Testis (tissue), 3 donors: ENCODE results near the gene HNMT. TPM values are rescaled to one million over a fixed set of nuclear protein-coding genes. Genes with fewer than 3 reads are reported as not detected.

Source experiments
- DNase-seq: peaks from one replicate; pipeline ENCODE4 v3.0.0-alpha.2; 2019
- H3K27ac ChIP-seq, 2 donors: fragments of 200-600 bp; sonication (generic); one replicate each; pipeline ENCODE4 v1.5.1; 2019
- H3K27me3 ChIP-seq: fragments of 200-600 bp; sonication (generic); one replicate; pipeline ENCODE4 v1.5.1; 2019
- H3K36me3 ChIP-seq: fragments of 200-600 bp; sonication (generic); one replicate; pipeline ENCODE4 v1.5.1; 2017; ENCODE audit warnings: low read depth; ENCODE audit errors: missing control alignments
- H3K4me1 ChIP-seq: fragments of 200-600 bp; sonication (generic); one replicate; pipeline ENCODE4 v1.5.1; 2019
- H3K4me3 ChIP-seq, 2 donors: fragments of 200-600 bp; sonication (generic); one replicate each; pipeline ENCODE4 v1.5.1; 2017 to 2019
- H3K9me3 ChIP-seq: fragments of 200-600 bp; sonication (generic); one replicate; pipeline ENCODE4 v1.5.1; 2017
- CTCF ChIP-seq, 3 experiments: fragments of 450-650 bp in 2 of 3; fragments of 200-600 bp in 1 of 3; sonication (generic) in 1 of 3; IDR thresholded peaks; one replicate each; pipeline ENCODE4 v1.5.1; 2016 to 2019; ENCODE audit warnings: antibody characterized with exemption in 3 of 3, mild to moderate bottlenecking in 2 of 3, moderate library complexity in 1 of 3
- POLR2A ChIP-seq: fragments of 450-650 bp; IDR thresholded peaks from one replicate; pipeline ENCODE4 v1.6.1; 2017; ENCODE audit warnings: antibody characterized with exemption, mild to moderate bottlenecking, moderate library complexity
- WGBS, 2 donors: methylation state at CpG; one replicate each; pipeline ENCODE4 v1.1.5; 2018; 5-methylcytosine and 5-hydroxymethylcytosine counted together
- intact Hi-C: fragments of 100-400 bp; cut with DNase I; formaldehyde crosslinking; loops from one replicate; pipeline ENCODE4 v1.15.1; 2023; ENCODE audit warnings: low total_unique reads
- polyA plus RNA-seq: library from polyadenylated mRNA; stranded (reverse); fragments of 350-450 nt; fragmentation: Illumina TruSeq; extraction: RNeasy Lipid Tissue Mini Kit (QIAGEN cat#74804); gene quantifications from one replicate; pipeline ENCODE4 v1.2.3, GENCODE V29; 2014; ENCODE audit warnings: low read depth, low replicate concordance; ENCODE audit not compliant: insufficient read depth
- total RNA-seq, 2 donors: library from RNA; depleted of rRNA; stranded (reverse); fragments of >200 nt; gene quantifications; one replicate each; pipeline ENCODE4 v1.2.3, GENCODE V29; 2016

Gene HNMT
- total and polyA plus RNA-seq, 3 donors from 2014 or later, result 13.6 to 20.8 (median 15.7) TPM

- Histone ChIP-seq H3K36me3 (no peaks in the 10 kb centered on the region), H3K9me3 (no peaks in the 10 kb centered on the region), H3K27me3 (no peaks in the 10 kb centered on the region), H3K4me3 (no peak overlapping the region), H3K4me1 (no peaks in the 10 kb centered on the region), H3K27ac (no peak overlapping the region)
- 93 to 97% methylated on average over 4 of the region's 4 CpGs for WGBS, 2 donors
- no peak for TF ChIP-seq CTCF (IDR thresholded peaks at IDR 0.05)
- no peak for TF ChIP-seq POLR2A
- intact Hi-C loops, result no loop called here
- DNase-seq, result no peak
Observed at GRCh38 chr2:137937246-137937645, 27.0 kb upstream of the HNMT start.

- WGBS, 2 donors, result 71 to 75% methylated on average over 3 of the region's 3 CpGs
- DNase-seq, result no peak
- Histone ChIP-seq H3K27ac (no peak overlapping the region), H3K27me3 (no peaks in the 10 kb centered on the region), H3K9me3 (no peaks in the 10 kb centered on the region), H3K36me3 (no peaks in the 10 kb centered on the region), H3K4me1 (no peaks in the 10 kb centered on the region), H3K4me3 (no peak overlapping the region)
- TF ChIP-seq CTCF (IDR thresholded peaks at IDR 0.05) (no peak), POLR2A (no peak)
- intact Hi-C loops, result no loop called here
Observed at GRCh38 chr2:137937778-137938177, 26.5 kb upstream of the HNMT start.

GRCh38 chr2:137938204-137938603 is 26.1 kb upstream of the HNMT start:
- Histone ChIP-seq H3K27ac (no peak overlapping the region), H3K4me1 (no peaks in the 10 kb centered on the region), H3K36me3 (no peaks in the 10 kb centered on the region), H3K4me3 (no peak overlapping the region), H3K9me3 (no peaks in the 10 kb centered on the region), H3K27me3 (no peaks in the 10 kb centered on the region)
- DNase-seq, result no peak
- intact Hi-C loops, result no loop called here
- 60 to 66% methylated on average over 4 of the region's 4 CpGs for WGBS, 2 donors
- no peak for TF ChIP-seq POLR2A

- no peak overlapping the region for H3K4me3 ChIP-seq
- H3K27me3 ChIP-seq, result no peaks in the 10 kb centered on the region
- no peaks in the 10 kb centered on the region for H3K4me1 ChIP-seq
- intact Hi-C loops, result no loop called here
- TF ChIP-seq POLR2A, result no peak
- TF ChIP-seq CTCF (IDR thresholded peaks at IDR 0.05), result no peak
- 85 to 92% methylated on average over 1 of the region's 1 CpG for WGBS, 2 donors
- H3K36me3 ChIP-seq, result no peaks in the 10 kb centered on the region
- DNase-seq, result no peak
- H3K27ac ChIP-seq, result no peak overlapping the region
- no peaks in the 10 kb centered on the region for H3K9me3 ChIP-seq
Observed at GRCh38 chr2:137939026-137939425, 25.2 kb upstream of the HNMT start.

GRCh38 chr2:137940154-137940553 is 24.1 kb upstream of the HNMT start:
- TF ChIP-seq CTCF (IDR thresholded peaks at IDR 0.05), result no peak
- no peak for TF ChIP-seq POLR2A
- no peaks in the 10 kb centered on the region for H3K9me3 ChIP-seq
- H3K4me3 ChIP-seq, result no peak overlapping the region
- no peak for DNase-seq
- 88 to 96% methylated on average over 4 of the region's 4 CpGs for WGBS, 2 donors
- intact Hi-C loops, result no loop called here
- H3K27me3 ChIP-seq, result no peaks in the 10 kb centered on the region
- H3K36me3 ChIP-seq, result no peaks in the 10 kb centered on the region
- H3K27ac ChIP-seq, result no peak overlapping the region
- H3K4me1 ChIP-seq, result no peaks in the 10 kb centered on the region
